ENCODE measurements around the gene MEGF8. TPM values are rescaled to one million over a fixed set of nuclear protein-coding genes. Genes with fewer than 3 reads are reported as not detected.
A peak's percentile ranks its signal among the peaks of the same experiment; 100 is the strongest.

MEGF8 gene
- total and polyA plus RNA-seq, 12 donors: 10.2 to 44.6 (median 40.2) TPM

DNA sequence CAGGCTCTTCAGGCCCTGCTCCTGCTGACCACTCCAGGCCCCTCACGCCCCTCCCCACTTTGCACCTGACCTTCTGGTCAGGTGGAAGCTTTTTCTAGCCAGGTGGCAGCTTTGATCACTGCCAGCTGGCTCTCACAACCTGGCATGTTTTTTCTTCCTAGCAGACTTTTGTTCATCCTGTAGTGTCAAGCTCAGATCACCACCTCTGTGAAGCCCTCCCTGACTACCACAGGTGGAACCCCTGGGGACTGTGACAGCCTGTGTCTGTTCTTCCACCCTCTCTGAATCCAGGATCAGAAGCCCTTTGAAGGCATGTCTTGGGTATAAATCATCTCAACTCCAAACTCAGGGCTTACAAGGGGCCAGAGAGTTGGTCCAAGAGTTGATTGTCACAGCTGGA is 75.0 kb downstream of the MEGF8 start:
- Histone ChIP-seq H3K27ac (no peak overlapping the region), H3K27me3 (no peaks in the 10 kb centered on the region), H3K4me3 (no peak overlapping the region), H3K4me1 (peaks cover 8 to 41% (median 33%) of the 10 kb centered on the region in 9 donors), H3K36me3 (peaks cover 0 to 21% (median 7%) of the 10 kb centered on the region in 9 donors), H3K9me3 (no peaks in the 10 kb centered on the region)
- intact Hi-C loops (cut with DNase I): no loop called here
- TF ChIP-seq, protein P1, sequence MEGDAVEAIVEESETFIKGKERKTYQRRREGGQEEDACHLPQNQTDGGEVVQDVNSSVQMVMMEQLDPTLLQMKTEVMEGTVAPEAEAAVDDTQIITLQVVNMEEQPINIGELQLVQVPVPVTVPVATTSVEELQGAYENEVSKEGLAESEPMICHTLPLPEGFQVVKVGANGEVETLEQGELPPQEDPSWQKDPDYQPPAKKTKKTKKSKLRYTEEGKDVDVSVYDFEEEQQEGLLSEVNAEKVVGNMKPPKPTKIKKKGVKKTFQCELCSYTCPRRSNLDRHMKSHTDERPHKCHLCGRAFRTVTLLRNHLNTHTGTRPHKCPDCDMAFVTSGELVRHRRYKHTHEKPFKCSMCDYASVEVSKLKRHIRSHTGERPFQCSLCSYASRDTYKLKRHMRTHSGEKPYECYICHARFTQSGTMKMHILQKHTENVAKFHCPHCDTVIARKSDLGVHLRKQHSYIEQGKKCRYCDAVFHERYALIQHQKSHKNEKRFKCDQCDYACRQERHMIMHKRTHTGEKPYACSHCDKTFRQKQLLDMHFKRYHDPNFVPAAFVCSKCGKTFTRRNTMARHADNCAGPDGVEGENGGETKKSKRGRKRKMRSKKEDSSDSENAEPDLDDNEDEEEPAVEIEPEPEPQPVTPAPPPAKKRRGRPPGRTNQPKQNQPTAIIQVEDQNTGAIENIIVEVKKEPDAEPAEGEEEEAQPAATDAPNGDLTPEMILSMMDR (IDR thresholded peaks at IDR 0.05): no peak
- 91 to 95% methylated on average over 1 of the region's 1 CpG for WGBS, 2 donors
- DNase-seq (no peak), ATAC-seq (no peak)

DNA sequence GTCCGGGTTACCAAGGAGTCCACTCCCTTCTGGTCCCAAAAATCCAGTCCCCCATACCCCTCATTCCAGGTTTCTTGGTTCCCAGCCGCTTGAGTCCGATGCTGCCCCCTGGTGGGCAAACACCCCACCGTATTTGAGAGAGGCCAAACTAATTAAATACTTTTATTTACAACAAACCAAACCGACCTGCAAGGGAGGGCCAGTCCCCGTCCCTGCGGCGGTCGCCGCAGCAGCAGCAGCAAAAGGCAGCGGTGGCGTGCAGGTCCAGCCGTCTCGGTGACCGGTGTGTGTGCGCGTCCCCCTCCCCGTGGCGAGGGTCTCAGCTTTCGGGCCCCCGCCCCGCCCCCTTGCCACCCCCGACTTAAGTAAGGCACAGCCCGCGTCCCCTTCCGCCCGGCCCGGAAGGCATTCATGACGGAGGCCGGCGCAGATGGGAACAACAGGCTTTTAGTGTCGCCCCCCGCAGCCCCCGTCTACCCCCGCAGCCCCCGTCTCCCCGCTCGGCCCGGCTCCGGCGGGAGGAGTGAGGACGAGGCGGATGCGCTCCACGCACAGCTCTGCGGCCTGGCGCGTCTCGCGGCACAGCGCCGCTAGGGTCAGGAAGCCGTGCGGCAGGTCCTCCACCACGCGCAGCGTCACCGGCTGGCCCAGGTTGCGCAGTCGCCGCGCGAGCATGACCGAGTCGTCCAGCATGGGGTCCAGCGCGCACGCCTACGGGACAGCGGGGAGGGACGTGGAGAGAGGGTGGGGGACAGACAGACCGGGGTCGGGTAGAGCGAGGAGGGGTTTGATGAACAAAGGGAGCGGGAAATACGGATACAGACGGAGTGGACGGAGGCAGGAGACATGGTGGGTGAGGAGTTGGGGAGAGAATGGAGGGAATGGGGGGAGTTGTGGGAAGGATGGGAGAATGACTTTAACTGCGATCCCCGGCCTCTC is 76.2 kb downstream of the MEGF8 start:
- DNase-seq: peak; percentile 83 to 85
- Histone ChIP-seq H3K27me3 (no peaks in the 10 kb centered on the region), H3K9me3 (no peaks in the 10 kb centered on the region), H3K27ac (peak overlapping the region in 9 of 10 donors; percentile 43 to 83 (median 72)), H3K4me1 (peaks cover 5 to 33% (median 25%) of the 10 kb centered on the region in 9 donors), H3K36me3 (peaks cover 0 to 32% (median 10%) of the 10 kb centered on the region in 9 donors), H3K4me3 (peak overlapping the region; percentile 44 to 75 (median 62))
- WGBS, 2 donors: 1 to 2% methylated on average over 74 to 80 of the region's 80 CpGs
- intact Hi-C loops (cut with DNase I): no loop called here
- TF ChIP-seq, protein P1 (IDR thresholded peaks at IDR 0.05): peak; percentile 80 to 94 (median 85)
- ATAC-seq: peak; percentile 59 to 70 (median 64)

DNA sequence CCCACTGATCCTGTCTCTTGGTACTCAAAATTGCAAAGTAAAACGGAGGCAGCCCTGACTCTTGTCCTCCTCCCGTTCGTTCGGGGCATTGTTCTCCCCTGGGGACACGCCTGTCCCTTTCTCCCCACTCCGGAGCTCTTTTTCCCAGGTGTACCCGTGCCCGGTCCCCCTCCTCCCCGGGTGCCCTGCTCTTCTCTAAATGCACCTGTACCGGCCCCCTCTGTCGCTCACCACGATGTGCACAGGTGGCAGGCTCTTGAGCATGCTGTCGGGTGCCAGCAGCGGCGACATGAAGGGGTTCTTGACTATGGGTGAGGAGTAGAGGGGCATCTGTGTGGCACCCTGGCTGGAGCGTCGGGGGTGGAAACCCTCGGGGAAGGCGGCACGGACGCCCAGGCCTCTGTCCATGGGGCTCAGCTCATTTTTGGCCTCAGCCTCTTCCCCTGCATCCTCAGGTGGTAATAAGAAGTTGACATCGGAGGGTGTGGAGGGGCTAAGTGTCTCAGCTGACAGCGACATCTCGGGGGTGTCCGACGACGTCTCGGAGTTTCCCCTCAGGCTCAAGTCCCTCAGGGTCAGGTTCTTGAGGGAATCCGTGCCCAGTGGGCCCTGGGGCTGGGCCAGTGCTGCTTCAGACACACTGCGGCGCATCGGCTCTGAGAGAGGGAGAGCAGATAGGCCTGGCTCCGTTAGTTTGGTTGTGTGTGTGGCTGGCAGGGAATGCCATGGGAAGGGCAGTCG is 77.1 kb downstream of the MEGF8 start:
- Histone ChIP-seq H3K27ac (peak overlapping the region in 6 of 10 donors; percentile 43 to 83 (median 73)), H3K27me3 (no peaks in the 10 kb centered on the region)
- ATAC-seq: peak in 2 of 8 donors; percentile 2 to 11

More for the DNA sequence above, 77.1 kb downstream of the MEGF8 start:
- Histone ChIP-seq H3K4me3 (peak overlapping the region in 8 of 10 donors; percentile 55 to 75 (median 66)), H3K9me3 (no peaks in the 10 kb centered on the region), H3K36me3 (peaks cover 0 to 41% (median 13%) of the 10 kb centered on the region in 9 donors), H3K4me1 (peaks cover 4 to 29% (median 22%) of the 10 kb centered on the region in 9 donors)
- no peak for DNase-seq
- WGBS, 2 donors: 71 to 72% methylated on average over 34 of the region's 34 CpGs
- intact Hi-C loops (cut with DNase I): no loop called here
- TF ChIP-seq, protein P1 (IDR thresholded peaks at IDR 0.05): no peak
